GM23338 (cell line): ENCODE data around the gene CLRN2. TPM values are rescaled to one million over a fixed set of nuclear protein-coding genes. Genes with fewer than 3 reads are reported as not detected.

ENCODE experiments used
- ATAC-seq: fragments of 200-7000 bp; cut with Tn5 transposase; 3 replicates; pipeline ENCODE4 v1.9.1; 2020
- DNase-seq: peaks from one replicate; pipeline ENCODE4 v3.0.0-alpha.2; 2015; ENCODE audit warnings: low spot score
- H2AFZ ChIP-seq: fragments of 200-600 bp; sonication (generic); 2 replicates; pipeline ENCODE4 v1.8.0; 2016; ENCODE audit warnings: antibody characterized with exemption, mild to moderate bottlenecking, moderate library complexity
- H3F3A ChIP-seq: fragments of 200-600 bp; sonication (generic); replicated peaks from 2 replicates; pipeline ENCODE4 v1.8.0; 2017; ENCODE audit warnings: antibody characterized with exemption, mixed run types, low read depth
- H3K27ac ChIP-seq: fragments of 200-600 bp; sonication (generic); 2 replicates; pipeline ENCODE4 v1.6.1; 2016; ENCODE audit warnings: low read depth
- H3K27me3 ChIP-seq: fragments of 200-600 bp; sonication (generic); 2 replicates; pipeline ENCODE4 v1.8.0; 2016; ENCODE audit warnings: mild to moderate bottlenecking, mixed run types, moderate library complexity; ENCODE audit not compliant: insufficient read depth
- H3K36me3 ChIP-seq: fragments of 200-600 bp; sonication (generic); 2 replicates; pipeline ENCODE4 v1.8.0; 2016; ENCODE audit warnings: mild to moderate bottlenecking; ENCODE audit not compliant: insufficient read depth
- H3K4me1 ChIP-seq: fragments of 200-600 bp; sonication (generic); 2 replicates; pipeline ENCODE4 v1.8.0; 2016; ENCODE audit warnings: mild to moderate bottlenecking, moderate library complexity; ENCODE audit not compliant: insufficient read depth
- H3K4me2 ChIP-seq: fragments of 200-600 bp; sonication (generic); 2 replicates; pipeline ENCODE4 v1.7.1; 2017; ENCODE audit warnings: mixed run types
- H3K4me3 ChIP-seq: fragments of 200-600 bp; sonication (generic); 2 replicates; pipeline ENCODE4 v1.6.1; 2016; ENCODE audit warnings: mixed run types
- H3K79me2 ChIP-seq: fragments of 200-600 bp; sonication (generic); replicated peaks from 2 replicates; pipeline ENCODE4 v1.8.0; 2017; ENCODE audit warnings: mild to moderate bottlenecking; ENCODE audit not compliant: insufficient read depth
- H3K9me2 ChIP-seq: fragments of 200-600 bp; sonication (generic); 2 replicates; pipeline ENCODE4 v1.8.0; 2017; ENCODE audit not compliant: insufficient read depth
- H4K20me1 ChIP-seq: fragments of 200-600 bp; sonication (generic); replicated peaks from 2 replicates; pipeline ENCODE4 v1.8.0; 2017; ENCODE audit warnings: mild to moderate bottlenecking; ENCODE audit not compliant: insufficient read depth
- H3K27ac Mint-ChIP-seq: 2 replicates; pipeline ENCODE4 v1.8.0; 2020; ENCODE audit warnings: inconsistent platforms, mild to moderate bottlenecking, moderate library complexity, mixed read lengths
- H3K27me3 Mint-ChIP-seq: 3 replicates; pipeline ENCODE4 v1.8.0; 2022; ENCODE audit warnings: low read depth, mild to moderate bottlenecking, moderate library complexity, mixed read lengths, inconsistent platforms; ENCODE audit not compliant: insufficient read depth, poor library complexity
- H3K36me3 Mint-ChIP-seq: 3 replicates; pipeline ENCODE4 v1.8.0; 2021; ENCODE audit warnings: low read depth, mild to moderate bottlenecking, inconsistent platforms, moderate library complexity, mixed read lengths
- H3K4me1 Mint-ChIP-seq: 3 replicates; pipeline ENCODE4 v1.8.0; 2020; ENCODE audit warnings: mild to moderate bottlenecking, inconsistent platforms, mixed read lengths
- H3K4me3 Mint-ChIP-seq: 3 replicates; pipeline ENCODE4 v1.8.0; 2021; ENCODE audit warnings: moderate library complexity, mild to moderate bottlenecking, inconsistent platforms, mixed read lengths
- H3K9me3 Mint-ChIP-seq: 3 replicates; pipeline ENCODE4 v1.8.0; 2020; ENCODE audit warnings: moderate library complexity, mild to moderate bottlenecking, inconsistent platforms, mixed read lengths
- EZH2 ChIP-seq: fragments of 200-600 bp; sonication (generic); IDR thresholded peaks from one replicate; pipeline ENCODE4 v1.8.0; 2017; ENCODE audit warnings: antibody characterized with exemption, mild to moderate bottlenecking, low read depth; ENCODE audit not compliant: unreplicated experiment
- EZH2phosphoT487 ChIP-seq: fragments of 200-600 bp; sonication (generic); IDR thresholded peaks from one replicate; pipeline ENCODE4 v1.8.1; 2018; ENCODE audit warnings: antibody characterized with exemption; ENCODE audit not compliant: unreplicated experiment
- JUNB ChIP-seq: IDR thresholded peaks from one replicate; pipeline ENCODE4 v1.6.1; 2016; ENCODE audit warnings: antibody characterized with exemption; ENCODE audit not compliant: unreplicated experiment
- POLR2AphosphoS5 ChIP-seq: IDR thresholded peaks from 2 replicates; pipeline ENCODE4 v1.6.1; 2016; ENCODE audit warnings: antibody characterized with exemption, low read depth
- ZNF114 ChIP-seq: fragments of 250-450 bp; sonication (Bioruptor Pico); IDR thresholded peaks from 2 replicates; pipeline ENCODE4 v1.5.0; 2020; ENCODE audit warnings: mild to moderate bottlenecking, moderate library complexity
- ZNF331 ChIP-seq: fragments of 250-450 bp; sonication (Bioruptor Pico); IDR thresholded peaks from 2 replicates; pipeline ENCODE4 v1.5.0; 2020; ENCODE audit warnings: low read depth, mild to moderate bottlenecking, moderate library complexity
- polyA plus RNA-seq: library from polyadenylated mRNA; unstranded; fragments of >200 nt; fragmentation: Nextera tagmentation; extraction: Ambion mirVana; gene quantifications from 2 replicates; pipeline ENCODE4 v1.2.1, GENCODE V29; 2016
- total RNA-seq: library from RNA; depleted of rRNA; stranded (reverse); fragments of >200 nt; shearing (Covaris generic); gene quantifications from 2 replicates; pipeline ENCODE4 v1.2.3, GENCODE V29; 2014
- TF ChIP-seq, protein P1 (sequence below): IDR thresholded peaks from one replicate; pipeline ENCODE4 v1.6.1; 2018; ENCODE audit warnings: antibody characterized with exemption; ENCODE audit not compliant: unreplicated experiment
- TF ChIP-seq, protein P2 (sequence below): IDR thresholded peaks from 2 replicates; pipeline ENCODE4 v1.6.1; 2016; ENCODE audit warnings: antibody characterized with exemption
- TF ChIP-seq, protein P3 (sequence below), 2 experiments: fragments of 200-600 bp in 1 of 2; sonication (generic) in 1 of 2; conservative IDR thresholded peaks; 2 replicates each; pipeline versions ENCODE4 v1.5.1 to v1.6.1; 2016 to 2017; ENCODE audit warnings: antibody characterized with exemption in 2 of 2, low read depth in 2 of 2, mild to moderate bottlenecking in 2 of 2, moderate library complexity in 1 of 2
- TF ChIP-seq, protein P4 (sequence below): fragments of 250-450 bp; sonication (Bioruptor Pico); IDR thresholded peaks from 2 replicates; pipeline ENCODE4 v1.5.0; 2020; ENCODE audit warnings: mild to moderate bottlenecking, moderate library complexity

The CLRN2 gene
- total and polyA plus RNA-seq, 2 experiments from 2014 or later, result not detected

DNA sequence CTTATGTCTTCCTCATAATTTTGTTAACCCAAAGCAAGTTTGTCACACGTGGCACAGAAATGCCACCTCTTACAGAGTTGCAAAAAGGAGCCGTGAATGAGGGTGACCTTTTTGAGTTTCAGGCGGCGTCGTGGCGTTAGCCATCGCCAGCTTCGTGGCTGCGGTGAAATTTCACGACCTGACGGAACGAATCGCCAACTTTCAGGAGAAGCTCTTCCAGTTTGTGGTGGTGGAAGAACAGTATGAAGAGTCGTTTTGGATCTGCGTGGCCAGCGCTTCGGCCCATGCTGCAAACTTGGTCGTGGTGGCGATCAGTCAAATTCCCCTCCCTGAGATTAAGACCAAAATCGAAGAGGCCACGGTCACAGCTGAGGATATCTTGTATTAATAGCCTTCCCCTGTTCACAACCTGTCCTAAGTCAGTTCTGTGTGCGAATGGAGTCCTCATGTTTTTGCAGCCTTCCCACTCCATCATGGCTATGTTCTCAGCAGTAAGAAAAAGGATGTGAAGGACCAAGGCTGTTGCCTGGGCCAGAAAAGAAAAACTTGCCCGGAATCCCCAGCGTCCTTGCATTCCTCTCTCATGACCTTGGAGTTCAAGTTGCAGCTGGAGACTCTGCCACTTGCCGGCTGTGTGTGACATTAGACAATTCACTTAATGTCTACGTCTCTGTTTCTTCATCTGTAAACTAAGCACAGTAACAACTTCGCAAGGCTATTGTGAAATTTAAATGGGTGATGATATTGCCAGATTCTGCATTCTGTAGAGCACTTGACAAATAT lies 11.9 kb downstream of the CLRN2 start (continued):
- TF ChIP-seq, protein P1, sequence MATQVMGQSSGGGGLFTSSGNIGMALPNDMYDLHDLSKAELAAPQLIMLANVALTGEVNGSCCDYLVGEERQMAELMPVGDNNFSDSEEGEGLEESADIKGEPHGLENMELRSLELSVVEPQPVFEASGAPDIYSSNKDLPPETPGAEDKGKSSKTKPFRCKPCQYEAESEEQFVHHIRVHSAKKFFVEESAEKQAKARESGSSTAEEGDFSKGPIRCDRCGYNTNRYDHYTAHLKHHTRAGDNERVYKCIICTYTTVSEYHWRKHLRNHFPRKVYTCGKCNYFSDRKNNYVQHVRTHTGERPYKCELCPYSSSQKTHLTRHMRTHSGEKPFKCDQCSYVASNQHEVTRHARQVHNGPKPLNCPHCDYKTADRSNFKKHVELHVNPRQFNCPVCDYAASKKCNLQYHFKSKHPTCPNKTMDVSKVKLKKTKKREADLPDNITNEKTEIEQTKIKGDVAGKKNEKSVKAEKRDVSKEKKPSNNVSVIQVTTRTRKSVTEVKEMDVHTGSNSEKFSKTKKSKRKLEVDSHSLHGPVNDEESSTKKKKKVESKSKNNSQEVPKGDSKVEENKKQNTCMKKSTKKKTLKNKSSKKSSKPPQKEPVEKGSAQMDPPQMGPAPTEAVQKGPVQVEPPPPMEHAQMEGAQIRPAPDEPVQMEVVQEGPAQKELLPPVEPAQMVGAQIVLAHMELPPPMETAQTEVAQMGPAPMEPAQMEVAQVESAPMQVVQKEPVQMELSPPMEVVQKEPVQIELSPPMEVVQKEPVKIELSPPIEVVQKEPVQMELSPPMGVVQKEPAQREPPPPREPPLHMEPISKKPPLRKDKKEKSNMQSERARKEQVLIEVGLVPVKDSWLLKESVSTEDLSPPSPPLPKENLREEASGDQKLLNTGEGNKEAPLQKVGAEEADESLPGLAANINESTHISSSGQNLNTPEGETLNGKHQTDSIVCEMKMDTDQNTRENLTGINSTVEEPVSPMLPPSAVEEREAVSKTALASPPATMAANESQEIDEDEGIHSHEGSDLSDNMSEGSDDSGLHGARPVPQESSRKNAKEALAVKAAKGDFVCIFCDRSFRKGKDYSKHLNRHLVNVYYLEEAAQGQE, result no peak
- TF ChIP-seq EZH2, result no peak
- no peak for TF ChIP-seq JUNB
- no peak for TF ChIP-seq EZH2phosphoT487

DNA sequence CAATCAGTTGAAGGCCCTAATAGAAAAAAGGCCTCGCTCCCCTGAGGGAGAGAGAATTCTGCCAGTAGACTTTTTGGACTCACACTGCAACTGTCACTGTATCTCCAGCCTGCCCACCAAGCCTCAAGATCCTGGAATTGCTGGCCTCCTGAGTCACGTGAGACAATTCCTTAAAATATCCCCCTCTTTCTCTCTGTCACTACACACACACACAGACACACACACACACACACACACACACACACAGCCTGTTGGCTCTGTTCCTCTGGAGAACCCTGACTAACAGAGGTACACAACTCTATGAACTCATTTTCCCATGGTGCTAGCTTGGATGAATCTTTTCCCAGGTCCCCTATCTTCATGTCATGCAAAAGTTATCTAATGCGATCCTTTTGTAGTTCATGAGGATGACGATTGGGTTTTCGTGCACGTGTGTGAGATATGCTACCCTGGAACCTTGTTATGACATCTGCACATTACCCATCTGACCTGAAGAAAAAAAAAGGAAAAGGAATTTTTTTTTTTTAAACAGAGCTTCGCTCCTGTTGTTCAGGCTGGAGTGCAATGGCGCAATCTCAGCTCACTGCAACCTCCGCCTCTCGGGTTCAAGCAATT lies 13.7 kb downstream of the CLRN2 start:
- no peaks in the 10 kb centered on the region for H3K36me3 ChIP-seq
- no peak for TF ChIP-seq ZNF114 (CRISPR knock-in tag)
- no peak for TF ChIP-seq ZNF331 (CRISPR knock-in tag)
- no peak for TF ChIP-seq POLR2AphosphoS5
- TF ChIP-seq, protein P2, sequence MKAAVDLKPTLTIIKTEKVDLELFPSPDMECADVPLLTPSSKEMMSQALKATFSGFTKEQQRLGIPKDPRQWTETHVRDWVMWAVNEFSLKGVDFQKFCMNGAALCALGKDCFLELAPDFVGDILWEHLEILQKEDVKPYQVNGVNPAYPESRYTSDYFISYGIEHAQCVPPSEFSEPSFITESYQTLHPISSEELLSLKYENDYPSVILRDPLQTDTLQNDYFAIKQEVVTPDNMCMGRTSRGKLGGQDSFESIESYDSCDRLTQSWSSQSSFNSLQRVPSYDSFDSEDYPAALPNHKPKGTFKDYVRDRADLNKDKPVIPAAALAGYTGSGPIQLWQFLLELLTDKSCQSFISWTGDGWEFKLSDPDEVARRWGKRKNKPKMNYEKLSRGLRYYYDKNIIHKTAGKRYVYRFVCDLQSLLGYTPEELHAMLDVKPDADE, result no peak
- TF ChIP-seq, protein P3, sequence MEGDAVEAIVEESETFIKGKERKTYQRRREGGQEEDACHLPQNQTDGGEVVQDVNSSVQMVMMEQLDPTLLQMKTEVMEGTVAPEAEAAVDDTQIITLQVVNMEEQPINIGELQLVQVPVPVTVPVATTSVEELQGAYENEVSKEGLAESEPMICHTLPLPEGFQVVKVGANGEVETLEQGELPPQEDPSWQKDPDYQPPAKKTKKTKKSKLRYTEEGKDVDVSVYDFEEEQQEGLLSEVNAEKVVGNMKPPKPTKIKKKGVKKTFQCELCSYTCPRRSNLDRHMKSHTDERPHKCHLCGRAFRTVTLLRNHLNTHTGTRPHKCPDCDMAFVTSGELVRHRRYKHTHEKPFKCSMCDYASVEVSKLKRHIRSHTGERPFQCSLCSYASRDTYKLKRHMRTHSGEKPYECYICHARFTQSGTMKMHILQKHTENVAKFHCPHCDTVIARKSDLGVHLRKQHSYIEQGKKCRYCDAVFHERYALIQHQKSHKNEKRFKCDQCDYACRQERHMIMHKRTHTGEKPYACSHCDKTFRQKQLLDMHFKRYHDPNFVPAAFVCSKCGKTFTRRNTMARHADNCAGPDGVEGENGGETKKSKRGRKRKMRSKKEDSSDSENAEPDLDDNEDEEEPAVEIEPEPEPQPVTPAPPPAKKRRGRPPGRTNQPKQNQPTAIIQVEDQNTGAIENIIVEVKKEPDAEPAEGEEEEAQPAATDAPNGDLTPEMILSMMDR (conservative IDR thresholded peaks at IDR 0.05; ENCODE audit: low read depth in 2 of 2), result no peak
- TF ChIP-seq, protein P4, sequence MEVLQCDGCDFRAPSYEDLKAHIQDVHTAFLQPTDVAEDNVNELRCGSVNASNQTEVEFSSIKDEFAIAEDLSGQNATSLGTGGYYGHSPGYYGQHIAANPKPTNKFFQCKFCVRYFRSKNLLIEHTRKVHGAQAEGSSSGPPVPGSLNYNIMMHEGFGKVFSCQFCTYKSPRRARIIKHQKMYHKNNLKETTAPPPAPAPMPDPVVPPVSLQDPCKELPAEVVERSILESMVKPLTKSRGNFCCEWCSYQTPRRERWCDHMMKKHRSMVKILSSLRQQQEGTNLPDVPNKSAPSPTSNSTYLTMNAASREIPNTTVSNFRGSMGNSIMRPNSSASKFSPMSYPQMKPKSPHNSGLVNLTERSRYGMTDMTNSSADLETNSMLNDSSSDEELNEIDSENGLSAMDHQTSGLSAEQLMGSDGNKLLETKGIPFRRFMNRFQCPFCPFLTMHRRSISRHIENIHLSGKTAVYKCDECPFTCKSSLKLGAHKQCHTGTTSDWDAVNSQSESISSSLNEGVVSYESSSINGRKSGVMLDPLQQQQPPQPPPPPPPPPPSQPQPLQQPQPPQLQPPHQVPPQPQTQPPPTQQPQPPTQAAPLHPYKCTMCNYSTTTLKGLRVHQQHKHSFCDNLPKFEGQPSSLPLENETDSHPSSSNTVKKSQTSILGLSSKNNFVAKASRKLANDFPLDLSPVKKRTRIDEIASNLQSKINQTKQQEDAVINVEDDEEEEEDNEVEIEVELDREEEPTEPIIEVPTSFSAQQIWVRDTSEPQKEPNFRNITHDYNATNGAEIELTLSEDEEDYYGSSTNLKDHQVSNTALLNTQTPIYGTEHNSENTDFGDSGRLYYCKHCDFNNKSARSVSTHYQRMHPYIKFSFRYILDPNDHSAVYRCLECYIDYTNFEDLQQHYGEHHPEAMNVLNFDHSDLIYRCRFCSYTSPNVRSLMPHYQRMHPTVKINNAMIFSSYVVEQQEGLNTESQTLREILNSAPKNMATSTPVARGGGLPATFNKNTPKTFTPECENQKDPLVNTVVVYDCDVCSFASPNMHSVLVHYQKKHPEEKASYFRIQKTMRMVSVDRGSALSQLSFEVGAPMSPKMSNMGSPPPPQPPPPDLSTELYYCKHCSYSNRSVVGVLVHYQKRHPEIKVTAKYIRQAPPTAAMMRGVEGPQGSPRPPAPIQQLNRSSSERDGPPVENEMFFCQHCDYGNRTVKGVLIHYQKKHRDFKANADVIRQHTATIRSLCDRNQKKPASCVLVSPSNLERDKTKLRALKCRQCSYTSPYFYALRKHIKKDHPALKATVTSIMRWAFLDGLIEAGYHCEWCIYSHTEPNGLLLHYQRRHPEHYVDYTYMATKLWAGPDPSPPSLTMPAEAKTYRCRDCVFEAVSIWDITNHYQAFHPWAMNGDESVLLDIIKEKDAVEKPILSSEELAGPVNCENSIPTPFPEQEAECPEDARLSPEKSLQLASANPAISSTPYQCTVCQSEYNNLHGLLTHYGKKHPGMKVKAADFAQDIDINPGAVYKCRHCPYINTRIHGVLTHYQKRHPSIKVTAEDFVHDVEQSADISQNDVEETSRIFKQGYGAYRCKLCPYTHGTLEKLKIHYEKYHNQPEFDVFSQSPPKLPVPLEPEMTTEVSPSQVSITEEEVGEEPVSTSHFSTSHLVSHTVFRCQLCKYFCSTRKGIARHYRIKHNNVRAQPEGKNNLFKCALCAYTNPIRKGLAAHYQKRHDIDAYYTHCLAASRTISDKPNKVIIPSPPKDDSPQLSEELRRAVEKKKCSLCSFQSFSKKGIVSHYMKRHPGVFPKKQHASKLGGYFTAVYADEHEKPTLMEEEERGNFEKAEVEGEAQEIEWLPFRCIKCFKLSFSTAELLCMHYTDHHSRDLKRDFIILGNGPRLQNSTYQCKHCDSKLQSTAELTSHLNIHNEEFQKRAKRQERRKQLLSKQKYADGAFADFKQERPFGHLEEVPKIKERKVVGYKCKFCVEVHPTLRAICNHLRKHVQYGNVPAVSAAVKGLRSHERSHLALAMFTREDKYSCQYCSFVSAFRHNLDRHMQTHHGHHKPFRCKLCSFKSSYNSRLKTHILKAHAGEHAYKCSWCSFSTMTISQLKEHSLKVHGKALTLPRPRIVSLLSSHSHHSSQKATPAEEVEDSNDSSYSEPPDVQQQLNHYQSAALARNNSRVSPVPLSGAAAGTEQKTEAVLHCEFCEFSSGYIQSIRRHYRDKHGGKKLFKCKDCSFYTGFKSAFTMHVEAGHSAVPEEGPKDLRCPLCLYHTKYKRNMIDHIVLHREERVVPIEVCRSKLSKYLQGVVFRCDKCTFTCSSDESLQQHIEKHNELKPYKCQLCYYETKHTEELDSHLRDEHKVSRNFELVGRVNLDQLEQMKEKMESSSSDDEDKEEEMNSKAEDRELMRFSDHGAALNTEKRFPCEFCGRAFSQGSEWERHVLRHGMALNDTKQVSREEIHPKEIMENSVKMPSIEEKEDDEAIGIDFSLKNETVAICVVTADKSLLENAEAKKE (CRISPR knock-in tag), result no peak

More for the DNA sequence above, 13.7 kb downstream of the CLRN2 start:
- H3F3A ChIP-seq, result no peaks in the 10 kb centered on the region
- Mint-ChIP-seq H3K4me3 (no peak overlapping the region), H3K36me3 (no peaks in the 10 kb centered on the region), H3K27me3 (peaks cover 2% of the 10 kb centered on the region), H3K4me1 (no peaks in the 10 kb centered on the region), H3K9me3 (no peaks in the 10 kb centered on the region), H3K27ac (no peak overlapping the region)
- no peaks in the 10 kb centered on the region for H4K20me1 ChIP-seq
- no peak for ATAC-seq
- no peak overlapping the region for H3K4me3 ChIP-seq
- H3K79me2 ChIP-seq, result no peaks in the 10 kb centered on the region
- H3K4me2 ChIP-seq, result no peak overlapping the region
- H3K9me2 ChIP-seq, result no peaks in the 10 kb centered on the region
- no peak overlapping the region for H2AFZ ChIP-seq
- no peaks in the 10 kb centered on the region for H3K27me3 ChIP-seq
- no peak overlapping the region for H3K27ac ChIP-seq
- H3K4me1 ChIP-seq, result no peaks in the 10 kb centered on the region
- DNase-seq, result no peak
